Panc1 (cell line): ENCODE results near the gene ATP6V0A4.

ENCODE experiments used
- POLR2AphosphoS5 ChIP-seq: IDR thresholded peaks from 2 replicates; pipeline ENCODE4 v1.6.1; 2012; ENCODE audit warnings: mild to moderate bottlenecking, low read depth, low read length, moderate library complexity
- SIN3A ChIP-seq: IDR thresholded peaks from 2 replicates; pipeline ENCODE4 v1.6.1; 2012; ENCODE audit warnings: low read depth, mild to moderate bottlenecking, low read length, moderate library complexity, borderline replicate concordance; ENCODE audit not compliant: insufficient read depth
- TCF7L2 ChIP-seq: IDR thresholded peaks from 2 replicates; pipeline ENCODE4 v1.6.1; 2011; ENCODE audit warnings: mild to moderate bottlenecking, low read depth, low read length, inconsistent platforms
- TF ChIP-seq, protein P1 (sequence below): fragments of 450-650 bp; IDR thresholded peaks from 2 replicates; pipeline ENCODE4 v1.5.1; 2017; ENCODE audit warnings: mild to moderate bottlenecking
- TF ChIP-seq, protein P2 (sequence below), 2 experiments: IDR thresholded peaks; 2 replicates each; pipeline ENCODE4 v1.6.1; 2011 to 2012; ENCODE audit warnings: low read depth in 2 of 2, control low read depth in 1 of 2, low read length in 1 of 2, mild to moderate bottlenecking in 1 of 2, moderate library complexity in 1 of 2; ENCODE audit not compliant: insufficient read depth in 1 of 2

DNA sequence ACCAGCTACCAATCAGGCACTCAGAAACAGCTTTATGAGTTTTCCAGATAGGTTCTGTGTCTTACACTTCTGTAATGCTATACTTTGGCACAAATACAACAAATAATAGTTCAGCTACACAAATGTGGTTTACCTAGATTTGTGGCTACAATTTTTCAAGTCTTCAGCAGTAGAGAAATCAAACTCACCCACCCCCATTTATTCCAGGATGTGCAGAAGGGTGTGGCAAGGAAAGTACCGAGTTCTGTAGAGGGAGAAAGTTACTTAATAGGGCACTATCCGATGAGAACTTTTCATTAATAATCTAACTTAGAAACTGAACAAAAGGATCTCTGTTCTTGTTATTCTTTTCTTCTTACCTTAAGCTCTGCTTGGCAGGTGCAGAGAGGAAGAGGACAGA lies 30.3 kb upstream of the ATP6V0A4 start:
- TF ChIP-seq, protein P1, sequence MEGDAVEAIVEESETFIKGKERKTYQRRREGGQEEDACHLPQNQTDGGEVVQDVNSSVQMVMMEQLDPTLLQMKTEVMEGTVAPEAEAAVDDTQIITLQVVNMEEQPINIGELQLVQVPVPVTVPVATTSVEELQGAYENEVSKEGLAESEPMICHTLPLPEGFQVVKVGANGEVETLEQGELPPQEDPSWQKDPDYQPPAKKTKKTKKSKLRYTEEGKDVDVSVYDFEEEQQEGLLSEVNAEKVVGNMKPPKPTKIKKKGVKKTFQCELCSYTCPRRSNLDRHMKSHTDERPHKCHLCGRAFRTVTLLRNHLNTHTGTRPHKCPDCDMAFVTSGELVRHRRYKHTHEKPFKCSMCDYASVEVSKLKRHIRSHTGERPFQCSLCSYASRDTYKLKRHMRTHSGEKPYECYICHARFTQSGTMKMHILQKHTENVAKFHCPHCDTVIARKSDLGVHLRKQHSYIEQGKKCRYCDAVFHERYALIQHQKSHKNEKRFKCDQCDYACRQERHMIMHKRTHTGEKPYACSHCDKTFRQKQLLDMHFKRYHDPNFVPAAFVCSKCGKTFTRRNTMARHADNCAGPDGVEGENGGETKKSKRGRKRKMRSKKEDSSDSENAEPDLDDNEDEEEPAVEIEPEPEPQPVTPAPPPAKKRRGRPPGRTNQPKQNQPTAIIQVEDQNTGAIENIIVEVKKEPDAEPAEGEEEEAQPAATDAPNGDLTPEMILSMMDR = no peak
- TF ChIP-seq SIN3A = no peak
- no peak for TF ChIP-seq POLR2AphosphoS5
- TF ChIP-seq TCF7L2 = no peak
- TF ChIP-seq, protein P2, sequence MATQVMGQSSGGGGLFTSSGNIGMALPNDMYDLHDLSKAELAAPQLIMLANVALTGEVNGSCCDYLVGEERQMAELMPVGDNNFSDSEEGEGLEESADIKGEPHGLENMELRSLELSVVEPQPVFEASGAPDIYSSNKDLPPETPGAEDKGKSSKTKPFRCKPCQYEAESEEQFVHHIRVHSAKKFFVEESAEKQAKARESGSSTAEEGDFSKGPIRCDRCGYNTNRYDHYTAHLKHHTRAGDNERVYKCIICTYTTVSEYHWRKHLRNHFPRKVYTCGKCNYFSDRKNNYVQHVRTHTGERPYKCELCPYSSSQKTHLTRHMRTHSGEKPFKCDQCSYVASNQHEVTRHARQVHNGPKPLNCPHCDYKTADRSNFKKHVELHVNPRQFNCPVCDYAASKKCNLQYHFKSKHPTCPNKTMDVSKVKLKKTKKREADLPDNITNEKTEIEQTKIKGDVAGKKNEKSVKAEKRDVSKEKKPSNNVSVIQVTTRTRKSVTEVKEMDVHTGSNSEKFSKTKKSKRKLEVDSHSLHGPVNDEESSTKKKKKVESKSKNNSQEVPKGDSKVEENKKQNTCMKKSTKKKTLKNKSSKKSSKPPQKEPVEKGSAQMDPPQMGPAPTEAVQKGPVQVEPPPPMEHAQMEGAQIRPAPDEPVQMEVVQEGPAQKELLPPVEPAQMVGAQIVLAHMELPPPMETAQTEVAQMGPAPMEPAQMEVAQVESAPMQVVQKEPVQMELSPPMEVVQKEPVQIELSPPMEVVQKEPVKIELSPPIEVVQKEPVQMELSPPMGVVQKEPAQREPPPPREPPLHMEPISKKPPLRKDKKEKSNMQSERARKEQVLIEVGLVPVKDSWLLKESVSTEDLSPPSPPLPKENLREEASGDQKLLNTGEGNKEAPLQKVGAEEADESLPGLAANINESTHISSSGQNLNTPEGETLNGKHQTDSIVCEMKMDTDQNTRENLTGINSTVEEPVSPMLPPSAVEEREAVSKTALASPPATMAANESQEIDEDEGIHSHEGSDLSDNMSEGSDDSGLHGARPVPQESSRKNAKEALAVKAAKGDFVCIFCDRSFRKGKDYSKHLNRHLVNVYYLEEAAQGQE (IDR thresholded peaks at IDR 0.05; ENCODE audit: insufficient read depth in 1 of 2, low read depth in 2 of 2, low read length in 1 of 2) = no peak
